ENCODE measurements around the gene MBD5. TPM values are rescaled to one million over a fixed set of nuclear protein-coding genes. Genes with fewer than 3 reads are reported as not detected.

MBD5 gene
- total RNA-seq, 4 donors from 2014 or later = 22.9 to 44.2 (median 40.2) TPM

DNA sequence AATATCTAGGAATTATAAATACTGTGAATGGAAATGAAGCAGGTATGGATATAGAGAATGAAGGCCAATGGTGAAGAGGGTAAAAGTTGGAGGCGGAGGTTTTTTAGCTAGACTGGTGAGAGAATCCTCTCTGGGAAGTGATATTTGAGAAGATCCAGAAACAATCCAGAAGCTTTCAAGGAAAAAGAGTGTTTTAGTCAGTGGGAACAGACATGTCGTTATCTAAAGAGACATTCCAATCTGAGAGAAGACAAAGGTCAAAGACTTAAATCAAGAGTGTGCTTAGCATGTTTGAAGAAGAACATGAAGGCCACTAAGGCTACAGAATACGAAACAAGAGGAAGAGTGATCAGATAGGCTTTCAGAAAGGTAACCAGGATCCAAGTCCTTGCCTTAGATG, 211.0 kb downstream of the MBD5 start:
- H3K9me3 ChIP-seq = peaks cover 0 to 4% (median 0%) of the 10 kb centered on the region in 4 donors
- no peaks in the 10 kb centered on the region for H3K27me3 ChIP-seq
- no peak for DNase-seq
- H3K4me1 ChIP-seq = no peaks in the 10 kb centered on the region
- no peak overlapping the region for H3K4me3 ChIP-seq
- H3K27ac ChIP-seq = no peak overlapping the region
- TF ChIP-seq, protein P1, sequence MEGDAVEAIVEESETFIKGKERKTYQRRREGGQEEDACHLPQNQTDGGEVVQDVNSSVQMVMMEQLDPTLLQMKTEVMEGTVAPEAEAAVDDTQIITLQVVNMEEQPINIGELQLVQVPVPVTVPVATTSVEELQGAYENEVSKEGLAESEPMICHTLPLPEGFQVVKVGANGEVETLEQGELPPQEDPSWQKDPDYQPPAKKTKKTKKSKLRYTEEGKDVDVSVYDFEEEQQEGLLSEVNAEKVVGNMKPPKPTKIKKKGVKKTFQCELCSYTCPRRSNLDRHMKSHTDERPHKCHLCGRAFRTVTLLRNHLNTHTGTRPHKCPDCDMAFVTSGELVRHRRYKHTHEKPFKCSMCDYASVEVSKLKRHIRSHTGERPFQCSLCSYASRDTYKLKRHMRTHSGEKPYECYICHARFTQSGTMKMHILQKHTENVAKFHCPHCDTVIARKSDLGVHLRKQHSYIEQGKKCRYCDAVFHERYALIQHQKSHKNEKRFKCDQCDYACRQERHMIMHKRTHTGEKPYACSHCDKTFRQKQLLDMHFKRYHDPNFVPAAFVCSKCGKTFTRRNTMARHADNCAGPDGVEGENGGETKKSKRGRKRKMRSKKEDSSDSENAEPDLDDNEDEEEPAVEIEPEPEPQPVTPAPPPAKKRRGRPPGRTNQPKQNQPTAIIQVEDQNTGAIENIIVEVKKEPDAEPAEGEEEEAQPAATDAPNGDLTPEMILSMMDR (IDR thresholded peaks at IDR 0.05) = no peak
- no peak for TF ChIP-seq POLR2A (IDR thresholded peaks at IDR 0.05)
- H3K36me3 ChIP-seq = peaks cover 0 to 14% (median 0%) of the 10 kb centered on the region in 3 donors

GRCh38 chr2:148234143-148234542, 213.3 kb downstream of the MBD5 start:
- no peak overlapping the region for H3K4me3 ChIP-seq
- H3K27ac ChIP-seq = no peak overlapping the region
- no peaks in the 10 kb centered on the region for H3K27me3 ChIP-seq
- H3K36me3 ChIP-seq = peaks cover 0 to 19% (median 0%) of the 10 kb centered on the region in 3 donors
- no peak for TF ChIP-seq POLR2A (IDR thresholded peaks at IDR 0.05)
- TF ChIP-seq, protein P1 (IDR thresholded peaks at IDR 0.05) = no peak
- no peaks in the 10 kb centered on the region for H3K4me1 ChIP-seq
- peaks cover 0 to 8% (median 0%) of the 10 kb centered on the region in 4 donors for H3K9me3 ChIP-seq
- no peak for DNase-seq

GRCh38 chr2:148237911-148238310, 217.0 kb downstream of the MBD5 start:
- Histone ChIP-seq H3K36me3 (peaks cover 0 to 19% (median 0%) of the 10 kb centered on the region in 3 donors), H3K27ac (no peak overlapping the region), H3K4me3 (no peak overlapping the region), H3K9me3 (peaks cover 0 to 14% (median 0%) of the 10 kb centered on the region in 4 donors), H3K27me3 (no peaks in the 10 kb centered on the region), H3K4me1 (no peaks in the 10 kb centered on the region)
- TF ChIP-seq, protein P1 (IDR thresholded peaks at IDR 0.05) = no peak
- no peak for TF ChIP-seq POLR2A (IDR thresholded peaks at IDR 0.05)
- no peak for DNase-seq

DNA sequence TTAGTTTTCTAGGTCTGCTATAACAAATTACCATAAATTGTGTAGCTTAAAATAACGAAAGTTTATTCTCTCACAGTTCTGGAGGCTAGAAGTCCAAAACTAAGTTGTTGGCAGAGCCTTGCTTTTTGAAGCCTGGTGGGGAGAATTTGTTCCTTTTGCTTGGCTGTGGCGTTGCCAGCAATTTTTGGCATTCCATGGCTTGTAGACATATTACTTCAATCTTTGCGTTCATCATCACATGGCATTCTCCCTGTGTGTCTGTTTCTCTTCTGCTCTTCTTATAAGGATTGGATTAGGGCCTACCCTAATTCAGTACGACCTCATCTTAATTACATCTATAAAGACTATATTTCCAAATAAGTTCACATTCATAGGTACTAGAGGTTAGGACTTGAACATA, 217.7 kb downstream of the MBD5 start:
- H3K27ac ChIP-seq = no peak overlapping the region
- DNase-seq = no peak
- no peaks in the 10 kb centered on the region for H3K27me3 ChIP-seq
- no peak for TF ChIP-seq POLR2A (IDR thresholded peaks at IDR 0.05)
- TF ChIP-seq, protein P1 (IDR thresholded peaks at IDR 0.05) = no peak
- no peak overlapping the region for H3K4me3 ChIP-seq
- H3K4me1 ChIP-seq = no peaks in the 10 kb centered on the region
- peaks cover 0 to 14% (median 0%) of the 10 kb centered on the region in 4 donors for H3K9me3 ChIP-seq
- H3K36me3 ChIP-seq = peaks cover 0 to 19% (median 0%) of the 10 kb centered on the region in 3 donors

DNA sequence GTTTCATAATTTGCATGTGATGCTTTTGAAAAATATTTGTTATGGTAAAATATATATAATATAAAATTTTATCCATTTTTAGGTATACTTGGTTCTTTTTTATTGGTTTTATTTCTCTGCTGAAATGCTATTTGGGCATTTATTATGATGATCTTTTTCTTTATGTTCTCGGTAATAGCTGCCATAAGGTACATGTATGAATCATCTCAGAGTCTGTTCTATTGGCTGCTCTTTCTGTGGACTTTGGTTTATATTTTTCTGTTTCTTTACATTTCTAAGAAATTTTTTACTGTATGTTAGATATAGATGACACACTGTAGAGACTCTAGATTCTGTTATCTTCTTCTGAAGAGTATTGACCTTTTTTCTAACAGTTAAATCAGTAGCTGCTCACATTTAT, 219.9 kb downstream of the MBD5 start:
- Histone ChIP-seq H3K27me3 (no peaks in the 10 kb centered on the region), H3K4me1 (no peaks in the 10 kb centered on the region), H3K9me3 (peaks cover 0 to 14% (median 0%) of the 10 kb centered on the region in 4 donors), H3K36me3 (peaks cover 0 to 12% (median 0%) of the 10 kb centered on the region in 3 donors), H3K4me3 (no peak overlapping the region), H3K27ac (no peak overlapping the region)
- TF ChIP-seq, protein P1 (IDR thresholded peaks at IDR 0.05) = no peak
- TF ChIP-seq POLR2A (IDR thresholded peaks at IDR 0.05) = no peak
- no peak for DNase-seq

Measured in Peyer's patch (tissue), 4 donors.